NCI-H187 treated with DMSO at 0.1 percent for 48 hours (cell line): ENCODE measurements around the gene RASIP1.
"Not testable (repeated sequence)": the region's sequence is repeated elsewhere in the genome, so short reads cannot be mapped to it uniquely, and the experiment has no call there.

Experiments
- DNase-seq: peaks from one replicate; lab custom pipeline; 2025; lab: John Stamatoyannopoulos, UW

Gene RASIP1, protein sequence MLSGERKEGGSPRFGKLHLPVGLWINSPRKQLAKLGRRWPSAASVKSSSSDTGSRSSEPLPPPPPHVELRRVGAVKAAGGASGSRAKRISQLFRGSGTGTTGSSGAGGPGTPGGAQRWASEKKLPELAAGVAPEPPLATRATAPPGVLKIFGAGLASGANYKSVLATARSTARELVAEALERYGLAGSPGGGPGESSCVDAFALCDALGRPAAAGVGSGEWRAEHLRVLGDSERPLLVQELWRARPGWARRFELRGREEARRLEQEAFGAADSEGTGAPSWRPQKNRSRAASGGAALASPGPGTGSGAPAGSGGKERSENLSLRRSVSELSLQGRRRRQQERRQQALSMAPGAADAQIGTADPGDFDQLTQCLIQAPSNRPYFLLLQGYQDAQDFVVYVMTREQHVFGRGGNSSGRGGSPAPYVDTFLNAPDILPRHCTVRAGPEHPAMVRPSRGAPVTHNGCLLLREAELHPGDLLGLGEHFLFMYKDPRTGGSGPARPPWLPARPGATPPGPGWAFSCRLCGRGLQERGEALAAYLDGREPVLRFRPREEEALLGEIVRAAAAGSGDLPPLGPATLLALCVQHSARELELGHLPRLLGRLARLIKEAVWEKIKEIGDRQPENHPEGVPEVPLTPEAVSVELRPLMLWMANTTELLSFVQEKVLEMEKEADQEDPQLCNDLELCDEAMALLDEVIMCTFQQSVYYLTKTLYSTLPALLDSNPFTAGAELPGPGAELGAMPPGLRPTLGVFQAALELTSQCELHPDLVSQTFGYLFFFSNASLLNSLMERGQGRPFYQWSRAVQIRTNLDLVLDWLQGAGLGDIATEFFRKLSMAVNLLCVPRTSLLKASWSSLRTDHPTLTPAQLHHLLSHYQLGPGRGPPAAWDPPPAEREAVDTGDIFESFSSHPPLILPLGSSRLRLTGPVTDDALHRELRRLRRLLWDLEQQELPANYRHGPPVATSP

DNA sequence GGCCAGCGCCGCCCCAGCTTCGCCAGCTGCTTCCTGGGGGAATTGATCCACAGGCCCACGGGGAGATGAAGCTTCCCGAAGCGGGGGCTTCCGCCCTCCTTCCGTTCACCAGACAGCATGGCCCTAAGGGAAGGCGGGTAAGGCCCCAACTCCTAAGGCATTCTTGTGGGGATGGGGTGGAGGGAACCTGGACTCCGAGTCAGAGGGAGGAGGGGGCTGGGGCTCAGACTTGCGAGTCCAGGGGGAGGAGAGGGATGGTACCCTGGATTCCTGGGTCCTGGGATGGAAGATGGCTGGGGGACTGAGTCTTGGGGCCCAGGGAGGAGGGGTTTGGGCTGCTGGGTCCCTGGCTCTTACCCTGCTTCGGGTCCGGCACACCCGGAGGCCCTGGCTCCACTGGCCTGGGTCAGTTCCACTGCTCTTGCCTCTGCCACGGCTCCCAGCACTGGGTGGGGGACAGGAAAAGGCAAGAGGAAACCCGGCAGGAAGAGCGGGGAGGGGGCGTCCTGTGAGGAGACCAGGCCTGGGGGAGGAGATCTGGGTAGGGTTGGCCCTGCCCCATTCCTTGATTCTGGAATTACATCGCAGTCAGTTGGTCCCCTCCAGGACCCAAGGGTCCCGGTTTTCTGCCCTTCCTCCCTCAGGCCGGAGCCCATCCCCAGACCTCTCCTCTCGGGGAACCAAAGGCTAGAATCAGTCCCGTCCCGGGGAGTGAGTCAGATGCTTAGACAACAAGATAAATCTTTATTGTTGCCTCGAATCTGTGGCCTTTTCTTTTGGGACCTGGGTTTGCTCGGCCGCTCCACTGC is at the start of gene RASIP1:
TSS of gene RASIP1 (minus strand) at position 447 of the 809 bp plus-strand sequence. CDS start at position 119, 328 bp downstream.
- DNase-seq, result no peak

DNA sequence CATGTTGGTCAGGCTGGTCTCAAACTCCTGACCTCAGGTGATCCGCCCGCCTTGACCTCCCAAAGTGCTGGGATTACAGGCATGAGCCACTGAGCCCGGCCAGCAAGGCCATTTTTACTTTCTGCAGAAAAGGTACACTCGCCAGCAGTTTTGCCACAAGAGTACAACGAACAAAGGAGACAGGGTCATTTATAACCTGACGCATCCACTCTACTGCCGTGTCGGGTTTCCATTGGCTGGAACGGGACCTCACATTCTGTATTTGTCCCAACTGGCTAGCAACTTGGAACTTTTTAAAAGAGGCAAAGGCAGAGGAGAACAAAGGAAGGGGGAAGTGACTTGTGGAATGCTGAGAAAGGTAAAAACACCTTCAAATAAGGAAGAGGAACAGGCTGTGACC is 46.9 kb upstream of the RASIP1 start:
- DNase-seq, result not testable (repeated sequence)

- not testable (repeated sequence) for DNase-seq
Measured at GRCh38 chr19:48786422-48786821, 46.0 kb upstream of the RASIP1 start.

DNA sequence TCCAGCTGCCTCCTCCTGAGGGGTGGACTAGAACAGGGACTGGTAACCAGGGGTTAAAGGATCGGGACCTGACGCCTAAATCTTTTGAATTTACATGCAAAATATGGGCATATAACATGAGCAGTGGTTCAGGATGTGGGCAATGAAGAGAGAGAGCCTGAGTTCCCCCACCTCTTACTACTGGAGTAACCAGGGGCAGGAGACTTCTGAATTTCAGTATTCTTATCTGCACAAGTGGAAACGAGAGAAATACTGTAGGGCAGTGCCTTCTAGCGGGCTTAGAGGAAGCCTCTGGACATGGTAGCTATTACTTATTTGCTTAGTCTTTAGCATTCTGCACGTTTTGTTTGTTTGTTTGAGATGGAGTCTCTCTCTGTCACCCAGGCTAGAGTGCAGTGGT is 44.1 kb upstream of the RASIP1 start:
- DNase-seq, result no peak

GRCh38 chr19:48780631-48781391 is 40.4 kb upstream of the RASIP1 start:
- no peak for DNase-seq

DNA sequence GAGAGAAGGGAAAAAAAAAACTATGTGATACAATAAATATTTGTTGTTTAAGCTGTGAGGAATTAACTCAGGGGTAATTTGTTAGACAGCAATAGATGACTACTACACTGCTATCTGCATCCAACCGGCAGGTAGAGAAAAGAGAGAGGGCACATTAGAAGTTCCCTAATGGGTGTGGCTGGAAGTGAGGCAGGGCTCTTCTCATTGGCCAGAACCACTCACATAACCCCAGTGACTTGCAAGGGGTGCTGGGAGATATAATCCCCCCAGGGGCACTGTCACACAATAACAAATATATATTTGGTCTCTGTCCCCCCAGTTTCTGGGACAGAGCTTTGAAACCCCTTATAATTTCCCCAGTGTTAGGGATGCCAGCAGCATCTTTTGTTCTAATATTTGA is 39.2 kb upstream of the RASIP1 start:
- no peak for DNase-seq

- no peak for DNase-seq
Measured at GRCh38 chr19:48777720-48778119, 37.3 kb upstream of the RASIP1 start.

GRCh38 chr19:48777139-48777538 is 36.7 kb upstream of the RASIP1 start:
- DNase-seq, result no peak

- DNase-seq, result no peak
Measured at GRCh38 chr19:48772503-48772953, 32.1 kb upstream of the RASIP1 start.

DNA sequence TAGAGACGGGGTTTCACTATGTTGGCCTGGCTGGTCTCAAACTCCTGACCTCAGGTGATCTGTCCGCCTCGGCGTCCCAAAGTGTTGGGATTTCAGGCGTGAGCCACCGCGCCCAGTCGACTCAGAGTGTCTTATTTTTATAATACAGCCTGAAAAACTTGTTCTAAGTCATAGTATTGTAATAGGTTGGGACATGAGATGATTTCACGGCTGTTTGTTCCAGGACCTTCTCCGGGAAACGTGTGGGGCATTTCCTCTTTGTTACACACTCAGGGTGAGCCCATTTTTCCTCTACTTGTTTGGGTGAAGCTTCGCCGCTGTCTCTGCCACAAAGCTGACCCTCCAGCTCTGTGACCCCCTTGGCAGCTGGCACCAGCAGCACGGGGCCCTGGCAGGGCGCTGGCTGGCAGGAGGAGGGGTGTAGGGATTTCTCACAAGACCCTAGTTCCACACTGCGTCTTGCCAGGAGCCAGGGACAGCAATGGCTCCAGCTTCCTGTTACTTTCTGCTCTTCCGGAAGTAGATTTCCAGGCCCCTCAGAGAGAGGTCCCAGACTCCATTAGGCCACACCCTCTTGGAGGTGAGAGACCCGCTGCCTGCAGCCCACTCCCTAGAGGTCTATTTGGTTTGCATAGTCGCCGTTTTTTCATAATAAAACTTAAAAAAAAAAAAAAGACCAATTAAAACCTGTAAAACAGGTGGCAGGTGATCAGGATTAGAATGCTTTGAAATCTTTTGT is 30.5 kb upstream of the RASIP1 start:
- DNase-seq, result no peak

- no peak for DNase-seq
Measured at GRCh38 chr19:48770266-48770665, 29.9 kb upstream of the RASIP1 start.

DNA sequence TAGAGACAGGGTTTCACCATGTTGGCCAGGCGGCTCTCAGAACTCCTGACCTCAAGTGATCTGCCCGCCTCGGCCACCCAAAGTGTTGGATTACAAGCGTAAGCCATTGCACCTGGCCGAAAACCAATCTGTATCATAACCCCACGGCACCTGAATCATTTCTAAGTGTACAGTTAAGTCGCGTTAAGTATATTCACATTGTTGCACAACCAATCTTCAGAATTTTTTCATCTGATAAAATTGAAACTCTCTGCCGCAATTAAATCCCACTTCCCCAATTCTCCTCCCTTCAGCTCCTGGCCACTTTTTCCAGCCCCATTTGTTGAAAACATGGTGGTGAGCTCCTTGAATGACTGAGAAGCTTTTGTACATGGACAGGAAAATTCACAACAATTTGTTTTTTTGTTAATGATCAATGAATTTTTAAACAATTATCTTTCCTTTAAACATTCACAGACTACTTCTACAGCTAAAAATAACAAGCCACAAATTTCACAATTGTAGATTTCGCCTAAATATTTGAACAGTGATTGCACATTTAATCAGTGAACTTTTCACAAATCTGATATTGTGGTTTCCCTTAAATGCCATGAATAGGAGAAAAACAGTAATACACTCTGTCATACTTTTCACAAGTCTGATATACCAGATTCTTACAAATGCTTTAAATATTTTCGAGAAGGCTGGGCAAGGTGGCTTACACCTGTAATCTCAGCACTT is 28.7 kb upstream of the RASIP1 start:
- DNase-seq, result no peak

GRCh38 chr19:48768171-48768753 is 27.9 kb upstream of the RASIP1 start:
- DNase-seq, result not testable (repeated sequence)

GRCh38 chr19:48765816-48766215 is 25.4 kb upstream of the RASIP1 start:
- not testable (repeated sequence) for DNase-seq

- no peak for DNase-seq
Measured at GRCh38 chr19:48760504-48761205, 20.2 kb upstream of the RASIP1 start.

GRCh38 chr19:48757741-48758144 is 17.3 kb upstream of the RASIP1 start:
- no peak for DNase-seq

DNA sequence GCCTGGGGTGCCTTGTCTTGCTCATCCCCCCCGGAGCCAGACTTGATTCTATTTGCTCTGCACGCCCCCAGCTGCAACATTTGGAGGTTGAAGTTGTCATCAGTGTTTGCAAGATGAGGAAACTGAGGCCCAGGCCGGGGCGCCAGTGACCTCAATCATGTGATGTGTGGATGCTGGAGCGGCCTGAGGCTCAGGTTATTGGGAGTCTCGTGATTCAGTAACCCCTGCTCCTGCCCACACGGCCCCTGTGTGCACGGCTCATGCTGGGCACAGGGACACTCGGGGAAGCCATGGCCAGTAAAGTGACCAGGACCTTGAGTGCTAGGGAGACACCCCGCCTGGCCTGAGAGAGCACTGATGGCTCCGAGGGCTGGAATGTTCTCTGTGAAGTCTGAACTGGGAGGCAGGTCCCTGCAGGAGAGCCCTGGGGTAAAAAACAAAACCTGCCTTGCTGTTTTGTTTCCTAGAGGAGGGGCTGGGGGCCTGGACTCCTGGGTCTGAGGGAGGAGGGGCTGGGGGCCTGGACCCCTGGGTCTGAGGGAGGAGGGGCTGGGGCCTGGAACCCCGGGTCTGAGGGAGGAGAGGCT is 16.8 kb upstream of the RASIP1 start:
- DNase-seq, result no peak

DNA sequence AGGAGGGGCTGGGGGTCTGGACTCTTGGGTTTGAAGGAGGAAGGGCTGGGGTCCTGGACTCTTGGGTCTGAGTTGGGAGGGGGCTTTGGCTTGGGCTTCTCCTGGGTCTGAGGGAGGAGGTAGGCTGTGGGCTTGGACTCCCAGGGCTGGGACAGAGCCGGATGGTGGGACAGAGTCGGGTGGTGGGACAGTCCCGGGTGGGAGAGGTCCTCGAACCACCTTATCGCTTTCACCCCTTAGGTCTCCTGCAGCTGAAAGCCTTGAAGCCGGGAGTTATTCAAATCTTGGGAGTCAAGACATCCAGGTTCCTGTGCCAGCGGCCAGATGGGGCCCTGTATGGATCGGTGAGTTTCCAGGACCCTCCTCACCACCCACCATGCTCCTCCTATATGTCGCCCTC is 16.3 kb upstream of the RASIP1 start:
- DNase-seq, result no peak
